Fibroblast of lung (primary cell): Measurements from ENCODE around the gene RBL2. TPM values are rescaled to one million over a fixed set of nuclear protein-coding genes. Genes with fewer than 3 reads are reported as not detected.

ENCODE experiments used
- DNase-seq, 2 donors: peaks; one replicate each; pipeline versions ENCODE4 v3.0.0 to v3.0.0-alpha.2; 2010; ENCODE audit warnings: low read depth in 2 of 2
- H2AFZ ChIP-seq: 2 replicates; pipeline ENCODE4 v1.5.1; 2012; ENCODE audit warnings: low read length, control low read depth, inconsistent platforms
- H3K27ac ChIP-seq: 2 replicates; pipeline ENCODE4 v1.5.1; 2011; ENCODE audit warnings: low read length, control low read depth; ENCODE audit not compliant: insufficient read depth
- H3K27me3 ChIP-seq: 2 replicates; pipeline ENCODE4 v1.5.1; 2011; ENCODE audit warnings: mild to moderate bottlenecking, low read length; ENCODE audit not compliant: control insufficient read depth, insufficient read depth
- H3K36me3 ChIP-seq: 2 replicates; pipeline ENCODE4 v1.5.1; 2011; ENCODE audit warnings: low read length; ENCODE audit not compliant: control insufficient read depth, insufficient read depth
- H3K4me1 ChIP-seq: 2 replicates; pipeline ENCODE4 v1.5.1; 2011; ENCODE audit warnings: low read length; ENCODE audit not compliant: control insufficient read depth, insufficient read depth; ENCODE audit errors: extremely low read depth
- H3K4me2 ChIP-seq: 2 replicates; pipeline ENCODE4 v1.5.1; 2011; ENCODE audit warnings: low read length, control low read depth; ENCODE audit not compliant: insufficient read depth; ENCODE audit errors: extremely low read depth
- H3K4me3 ChIP-seq, 4 experiments: fragments of 200-600 bp in 1 of 4; sonication (generic) in 1 of 4; replicated peaks in 1 of 4; 2 replicates each; pipeline ENCODE4 v1.5.1; 2011 to 2016; ENCODE audit warnings: low read length in 4 of 4, low read depth in 3 of 4, mild to moderate bottlenecking in 3 of 4, control low read depth in 2 of 4, inconsistent platforms in 1 of 4, mixed read lengths in 1 of 4; ENCODE audit not compliant: insufficient read depth in 1 of 4; ENCODE audit errors: control extremely low read depth in 1 of 4
- H3K79me2 ChIP-seq: 2 replicates; pipeline ENCODE4 v1.5.1; 2012; ENCODE audit warnings: mild to moderate bottlenecking, low read length, inconsistent platforms; ENCODE audit not compliant: control insufficient read depth, insufficient read depth
- H3K9ac ChIP-seq: 2 replicates; pipeline ENCODE4 v1.5.1; 2011; ENCODE audit warnings: mild to moderate bottlenecking, low read length, control low read depth; ENCODE audit not compliant: insufficient read depth
- H3K9me3 ChIP-seq: 2 replicates; pipeline ENCODE4 v1.5.1; 2012; ENCODE audit warnings: low read depth, low read length; ENCODE audit not compliant: control insufficient read depth, insufficient read depth
- H4K20me1 ChIP-seq: 2 replicates; pipeline ENCODE4 v1.5.1; 2011; ENCODE audit warnings: low read length; ENCODE audit not compliant: control insufficient read depth, insufficient read depth; ENCODE audit errors: extremely low read depth
- CTCF ChIP-seq, 2 donors: IDR thresholded peaks in 1 of 2; conservative IDR thresholded peaks in 1 of 2; 1 replicate in 1 of 2; 2 replicates in 1 of 2; pipeline ENCODE4 v1.5.1; 2011 to 2012; ENCODE audit warnings: low read length in 2 of 2, control low read depth in 1 of 2, inconsistent platforms in 1 of 2, low read depth in 1 of 2, mild to moderate bottlenecking in 1 of 2
- EZH2 ChIP-seq: IDR thresholded peaks from 2 replicates; pipeline ENCODE4 v1.5.1; 2012; ENCODE audit warnings: low read length, control low read depth, mild to moderate bottlenecking; ENCODE audit errors: missing control alignments
- polyA plus RNA-seq, 2 donors: library from polyadenylated mRNA; depleted of rRNA in 1 of 2; stranded (reverse) in 1 of 2; unstranded in 1 of 2; fragments of >200 nt; gene quantifications; 2 replicates each; pipeline ENCODE4 v1.2.1, GENCODE V29; 2011 to 2012; ENCODE audit warnings: missing spikeins in 1 of 2
- total RNA-seq: library from RNA; depleted of rRNA; stranded (reverse); fragments of >200 nt; gene quantifications from 2 replicates; pipeline ENCODE4 v1.2.1, GENCODE V29; 2014

The RBL2 gene
- total and polyA plus RNA-seq, 2 donors (not counting 1 experiment from before 2014, with no cell fraction given), result 47.7 to 48.2 TPM

- no peak overlapping the region for H3K27ac ChIP-seq
- TF ChIP-seq EZH2, result no peak
- no peak overlapping the region for H3K4me3 ChIP-seq
These were observed 81.0 kb downstream of the RBL2 start for GRCh38 chr16:53515259-53515658.

GRCh38 chr16:53515811-53516210 is 81.5 kb downstream of the RBL2 start:
- H2AFZ ChIP-seq, result no peak overlapping the region
- no peaks in the 10 kb centered on the region for H3K9me3 ChIP-seq
- no peak overlapping the region for H3K4me2 ChIP-seq
- H3K27me3 ChIP-seq, result no peaks in the 10 kb centered on the region
- no peaks in the 10 kb centered on the region for H3K36me3 ChIP-seq
- H3K9ac ChIP-seq, result no peak overlapping the region
- no peaks in the 10 kb centered on the region for H3K79me2 ChIP-seq
- no peak overlapping the region for H3K27ac ChIP-seq
- no peaks in the 10 kb centered on the region for H3K4me1 ChIP-seq
- DNase-seq, result no peak
- no peaks in the 10 kb centered on the region for H4K20me1 ChIP-seq
- TF ChIP-seq CTCF (conservative IDR thresholded peaks at IDR 0.05 in 1 of 2, IDR thresholded peaks at IDR 0.05 in 1 of 2; ENCODE audit: low read depth in 1 of 2, low read length in 2 of 2) (no peak), EZH2 (no peak)
- no peak overlapping the region for H3K4me3 ChIP-seq

More at GRCh38 chr16:53515259-53515658, 81.0 kb downstream of the RBL2 start:
- no peaks in the 10 kb centered on the region for H4K20me1 ChIP-seq
- H3K9me3 ChIP-seq, result no peaks in the 10 kb centered on the region
- H3K79me2 ChIP-seq, result no peaks in the 10 kb centered on the region
- no peaks in the 10 kb centered on the region for H3K36me3 ChIP-seq
- H3K4me1 ChIP-seq, result peaks cover 1% of the 10 kb centered on the region
- H2AFZ ChIP-seq, result no peak overlapping the region
- H3K9ac ChIP-seq, result no peak overlapping the region
- peak in 1 of 2 donors; percentile 52 for DNase-seq
- no peaks in the 10 kb centered on the region for H3K27me3 ChIP-seq
- no peak overlapping the region for H3K4me2 ChIP-seq

- no peaks in the 10 kb centered on the region for H4K20me1 ChIP-seq
- H3K36me3 ChIP-seq, result no peaks in the 10 kb centered on the region
- H2AFZ ChIP-seq, result no peak overlapping the region
- TF ChIP-seq EZH2 (no peak), CTCF (conservative IDR thresholded peaks at IDR 0.05 in 1 of 2, IDR thresholded peaks at IDR 0.05 in 1 of 2; ENCODE audit: low read depth in 1 of 2, low read length in 2 of 2) (no peak)
- H3K79me2 ChIP-seq, result no peaks in the 10 kb centered on the region
- no peak overlapping the region for H3K9ac ChIP-seq
- no peak overlapping the region for H3K27ac ChIP-seq
- no peak overlapping the region for H3K4me3 ChIP-seq
- no peak overlapping the region for H3K4me2 ChIP-seq
- H3K27me3 ChIP-seq, result no peaks in the 10 kb centered on the region
- H3K4me1 ChIP-seq, result no peaks in the 10 kb centered on the region
- DNase-seq, result no peak
- H3K9me3 ChIP-seq, result no peaks in the 10 kb centered on the region
These were observed 83.6 kb downstream of the RBL2 start for GRCh38 chr16:53517851-53518250.
